WTC11 (cell line): ENCODE data around the gene COQ2. TPM values are rescaled to one million over a fixed set of nuclear protein-coding genes. Genes with fewer than 3 reads are reported as not detected.

Source experiments
- ATAC-seq: fragments of 200-7000 bp; cut with Tn5 transposase; 2 replicates; pipeline ENCODE4 v1.10.0; 2021; ENCODE audit warnings: mild to moderate bottlenecking, moderate library complexity
- CTCF ChIA-PET: fragments of 300-600 bp; sonication (Branson Sonifier 250); formaldehyde crosslinking; loops from one replicate; lab custom pipeline; 2021; ENCODE audit warnings: antibody characterized with exemption; lab: Charles Lee
- POLR2A ChIA-PET: fragments of 350-600 bp; sonication (Branson Sonifier 250); formaldehyde crosslinking; loops from one replicate; lab custom pipeline; 2021; ENCODE audit warnings: antibody characterized with exemption; lab: Charles Lee
- DNase-seq: peaks from one replicate; pipeline ENCODE4 v3.0.0; 2021; ENCODE audit warnings: low spot score
- H3K27ac Mint-ChIP-seq: 2 replicates; pipeline ENCODE4 v1.8.0; 2021; ENCODE audit warnings: mixed read lengths
- H3K27me3 Mint-ChIP-seq: 2 replicates; pipeline ENCODE4 v1.8.0; 2021; ENCODE audit warnings: low read depth, mild to moderate bottlenecking, moderate library complexity, mixed read lengths
- H3K36me3 Mint-ChIP-seq: 2 replicates; pipeline ENCODE4 v1.8.0; 2021; ENCODE audit warnings: mixed read lengths
- H3K4me1 Mint-ChIP-seq: 2 replicates; pipeline ENCODE4 v1.8.0; 2022; ENCODE audit warnings: mixed read lengths
- H3K4me3 Mint-ChIP-seq: 2 replicates; pipeline ENCODE4 v1.8.0; 2021; ENCODE audit warnings: mild to moderate bottlenecking, moderate library complexity, mixed read lengths
- H3K9me3 Mint-ChIP-seq: 2 replicates; pipeline ENCODE4 v1.8.0; 2021; ENCODE audit warnings: mixed read lengths
- CREB1 ChIP-seq: sonication (generic); formaldehyde crosslinking; IDR thresholded peaks from 2 replicates; pipeline ENCODE4 v1.8.0; 2023; ENCODE audit warnings: mild to moderate bottlenecking, missing genetic modification reagents
- EMX1 ChIP-seq: fragments of 250-450 bp; sonication (Bioruptor Pico); IDR thresholded peaks from 2 replicates; pipeline ENCODE4 v1.8.0; 2021; ENCODE audit warnings: mild to moderate bottlenecking
- FOXK1 ChIP-seq: sonication (generic); formaldehyde crosslinking; IDR thresholded peaks from 2 replicates; pipeline ENCODE4 v1.8.0; 2022; ENCODE audit warnings: mild to moderate bottlenecking, moderate library complexity, missing genetic modification reagents
- FOXP1 ChIP-seq: sonication (generic); formaldehyde crosslinking; IDR thresholded peaks from 2 replicates; pipeline ENCODE4 v1.8.0; 2022; ENCODE audit warnings: missing genetic modification reagents, mild to moderate bottlenecking, moderate library complexity, borderline replicate concordance
- GTF2I ChIP-seq: fragments of 250-450 bp; sonication (Bioruptor Pico); conservative IDR thresholded peaks from 2 replicates; pipeline ENCODE4 v1.4.0; 2021; ENCODE audit warnings: mild to moderate bottlenecking
- NFE2L1 ChIP-seq: sonication (generic); formaldehyde crosslinking; IDR thresholded peaks from 2 replicates; pipeline ENCODE4 v1.8.1; 2023; ENCODE audit warnings: missing genetic modification reagents
- OVOL2 ChIP-seq: fragments of 250-450 bp; sonication (Bioruptor Pico); IDR thresholded peaks from 2 replicates; pipeline ENCODE4 v1.9.0; 2021; ENCODE audit warnings: mild to moderate bottlenecking, borderline replicate concordance
- PRRX2 ChIP-seq: fragments of 250-450 bp; sonication (Bioruptor Pico); IDR thresholded peaks from 2 replicates; pipeline ENCODE4 v1.8.0; 2021; ENCODE audit warnings: mild to moderate bottlenecking
- ZBTB21 ChIP-seq: sonication (generic); formaldehyde crosslinking; IDR thresholded peaks from 2 replicates; pipeline ENCODE4 v1.8.1; 2023; ENCODE audit warnings: mild to moderate bottlenecking, missing genetic modification reagents, borderline replicate concordance
- ZNF121 ChIP-seq: sonication (generic); formaldehyde crosslinking; IDR thresholded peaks from 2 replicates; pipeline ENCODE4 v1.8.0; 2023; ENCODE audit warnings: missing genetic modification reagents
- ZNF138 ChIP-seq: sonication (generic); formaldehyde crosslinking; conservative IDR thresholded peaks from 2 replicates; pipeline ENCODE4 v1.8.1; 2022; ENCODE audit warnings: mild to moderate bottlenecking, moderate library complexity, missing genetic modification reagents
- ZNF219 ChIP-seq: sonication (generic); formaldehyde crosslinking; IDR thresholded peaks from 2 replicates; pipeline ENCODE4 v1.8.0; 2023; ENCODE audit warnings: missing genetic modification reagents, mild to moderate bottlenecking, borderline replicate concordance
- ZNF396 ChIP-seq: fragments of 250-450 bp; sonication (Bioruptor Pico); IDR thresholded peaks from 2 replicates; pipeline ENCODE4 v1.8.0; 2021; ENCODE audit warnings: mild to moderate bottlenecking, moderate library complexity, borderline replicate concordance
- total RNA-seq: library from RNA; stranded (reverse); gene quantifications from 3 replicates; pipeline ENCODE4 v1.2.3, GENCODE V29; 2021
- TF ChIP-seq, protein P1 (sequence below): sonication (generic); formaldehyde crosslinking; conservative IDR thresholded peaks from 2 replicates; pipeline ENCODE4 v1.8.1; 2023; ENCODE audit warnings: mild to moderate bottlenecking, low read depth, missing genetic modification reagents, moderate library complexity
- TF ChIP-seq, protein P2 (sequence below): sonication (generic); formaldehyde crosslinking; IDR thresholded peaks from 2 replicates; pipeline ENCODE4 v1.8.1; 2023; ENCODE audit warnings: mild to moderate bottlenecking, missing genetic modification reagents, moderate library complexity
- TF ChIP-seq, protein P3 (sequence below): fragments of 200-600 bp; IDR thresholded peaks from 2 replicates; pipeline ENCODE4 v1.8.0; 2022; ENCODE audit warnings: antibody characterized with exemption
- TF ChIP-seq, protein P4 (sequence below): sonication (generic); formaldehyde crosslinking; IDR thresholded peaks from 2 replicates; pipeline ENCODE4 v1.8.0; 2022; ENCODE audit warnings: mild to moderate bottlenecking, missing genetic modification reagents
- TF ChIP-seq, protein P5 (sequence below): sonication (generic); formaldehyde crosslinking; conservative IDR thresholded peaks from 2 replicates; pipeline ENCODE4 v1.8.1; 2022; ENCODE audit warnings: mild to moderate bottlenecking, missing genetic modification reagents
- TF ChIP-seq, protein P6 (sequence below): sonication (generic); formaldehyde crosslinking; IDR thresholded peaks from 2 replicates; pipeline ENCODE4 v1.8.0; 2023; ENCODE audit warnings: missing genetic modification reagents, mild to moderate bottlenecking, borderline replicate concordance

The COQ2 gene
- total RNA-seq, 1 experiment from 2014 or later: 21.6 TPM

DNA sequence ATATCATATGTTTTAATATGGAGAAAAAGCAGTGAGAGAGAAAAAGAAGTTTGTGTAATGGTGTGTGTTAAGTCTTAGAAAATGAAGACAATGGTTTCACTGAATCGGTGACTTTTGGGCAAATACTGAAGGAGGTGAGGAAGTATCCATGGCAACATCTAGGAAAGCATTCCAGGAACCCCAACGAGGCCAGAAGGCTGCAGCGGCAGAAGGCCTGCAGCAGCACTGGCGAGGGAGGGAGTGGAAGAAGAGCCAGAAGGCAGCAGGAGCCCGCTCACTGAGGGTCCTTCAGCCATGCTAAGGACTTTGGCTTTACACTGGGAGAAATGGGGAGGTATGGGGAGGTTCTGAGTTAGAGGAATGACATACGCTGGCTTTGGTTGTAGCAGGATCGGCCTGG lies 26.8 kb downstream of the COQ2 start:
- no peak overlapping the region for H3K4me3 Mint-ChIP-seq
- no peaks in the 10 kb centered on the region for H3K9me3 Mint-ChIP-seq
- H3K36me3 Mint-ChIP-seq: peaks cover 5% of the 10 kb centered on the region; the same call in 1 of the 2 replicates
- no peak overlapping the region for H3K27ac Mint-ChIP-seq
- POLR2A ChIA-PET: no interaction called here
- H3K27me3 Mint-ChIP-seq: no peaks in the 10 kb centered on the region
- no peaks in the 10 kb centered on the region for H3K4me1 Mint-ChIP-seq
- ATAC-seq (no peak), DNase-seq (no peak)
- CTCF ChIA-PET: interaction anchor here (0.6 kb wide), 1 partner anchor 795 kb away, joined by 4 read pairs; no protein-coding TSS in a partner anchor
- TF ChIP-seq, protein P1, sequence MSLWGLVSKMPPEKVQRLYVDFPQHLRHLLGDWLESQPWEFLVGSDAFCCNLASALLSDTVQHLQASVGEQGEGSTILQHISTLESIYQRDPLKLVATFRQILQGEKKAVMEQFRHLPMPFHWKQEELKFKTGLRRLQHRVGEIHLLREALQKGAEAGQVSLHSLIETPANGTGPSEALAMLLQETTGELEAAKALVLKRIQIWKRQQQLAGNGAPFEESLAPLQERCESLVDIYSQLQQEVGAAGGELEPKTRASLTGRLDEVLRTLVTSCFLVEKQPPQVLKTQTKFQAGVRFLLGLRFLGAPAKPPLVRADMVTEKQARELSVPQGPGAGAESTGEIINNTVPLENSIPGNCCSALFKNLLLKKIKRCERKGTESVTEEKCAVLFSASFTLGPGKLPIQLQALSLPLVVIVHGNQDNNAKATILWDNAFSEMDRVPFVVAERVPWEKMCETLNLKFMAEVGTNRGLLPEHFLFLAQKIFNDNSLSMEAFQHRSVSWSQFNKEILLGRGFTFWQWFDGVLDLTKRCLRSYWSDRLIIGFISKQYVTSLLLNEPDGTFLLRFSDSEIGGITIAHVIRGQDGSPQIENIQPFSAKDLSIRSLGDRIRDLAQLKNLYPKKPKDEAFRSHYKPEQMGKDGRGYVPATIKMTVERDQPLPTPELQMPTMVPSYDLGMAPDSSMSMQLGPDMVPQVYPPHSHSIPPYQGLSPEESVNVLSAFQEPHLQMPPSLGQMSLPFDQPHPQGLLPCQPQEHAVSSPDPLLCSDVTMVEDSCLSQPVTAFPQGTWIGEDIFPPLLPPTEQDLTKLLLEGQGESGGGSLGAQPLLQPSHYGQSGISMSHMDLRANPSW (CRISPR knock-in tag): no peak
- TF ChIP-seq, protein P2, sequence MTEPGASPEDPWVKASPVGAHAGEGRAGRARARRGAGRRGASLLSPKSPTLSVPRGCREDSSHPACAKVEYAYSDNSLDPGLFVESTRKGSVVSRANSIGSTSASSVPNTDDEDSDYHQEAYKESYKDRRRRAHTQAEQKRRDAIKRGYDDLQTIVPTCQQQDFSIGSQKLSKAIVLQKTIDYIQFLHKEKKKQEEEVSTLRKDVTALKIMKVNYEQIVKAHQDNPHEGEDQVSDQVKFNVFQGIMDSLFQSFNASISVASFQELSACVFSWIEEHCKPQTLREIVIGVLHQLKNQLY (CRISPR knock-in tag): no peak
- TF ChIP-seq PRRX2 (no peak), ZBTB21 (no peak), EMX1 (CRISPR knock-in tag) (no peak), CREB1 (CRISPR knock-in tag) (no peak), NFE2L1 (CRISPR knock-in tag) (no peak), ZNF138 (no peak), OVOL2 (CRISPR knock-in tag) (no peak), GTF2I (CRISPR knock-in tag) (no peak), ZNF219 (CRISPR knock-in tag) (no peak), ZNF121 (CRISPR knock-in tag) (no peak), FOXP1 (CRISPR knock-in tag) (no peak), ZNF396 (CRISPR knock-in tag) (no peak), FOXK1 (CRISPR knock-in tag) (no peak)
- TF ChIP-seq, protein P3, sequence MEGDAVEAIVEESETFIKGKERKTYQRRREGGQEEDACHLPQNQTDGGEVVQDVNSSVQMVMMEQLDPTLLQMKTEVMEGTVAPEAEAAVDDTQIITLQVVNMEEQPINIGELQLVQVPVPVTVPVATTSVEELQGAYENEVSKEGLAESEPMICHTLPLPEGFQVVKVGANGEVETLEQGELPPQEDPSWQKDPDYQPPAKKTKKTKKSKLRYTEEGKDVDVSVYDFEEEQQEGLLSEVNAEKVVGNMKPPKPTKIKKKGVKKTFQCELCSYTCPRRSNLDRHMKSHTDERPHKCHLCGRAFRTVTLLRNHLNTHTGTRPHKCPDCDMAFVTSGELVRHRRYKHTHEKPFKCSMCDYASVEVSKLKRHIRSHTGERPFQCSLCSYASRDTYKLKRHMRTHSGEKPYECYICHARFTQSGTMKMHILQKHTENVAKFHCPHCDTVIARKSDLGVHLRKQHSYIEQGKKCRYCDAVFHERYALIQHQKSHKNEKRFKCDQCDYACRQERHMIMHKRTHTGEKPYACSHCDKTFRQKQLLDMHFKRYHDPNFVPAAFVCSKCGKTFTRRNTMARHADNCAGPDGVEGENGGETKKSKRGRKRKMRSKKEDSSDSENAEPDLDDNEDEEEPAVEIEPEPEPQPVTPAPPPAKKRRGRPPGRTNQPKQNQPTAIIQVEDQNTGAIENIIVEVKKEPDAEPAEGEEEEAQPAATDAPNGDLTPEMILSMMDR: no peak
- TF ChIP-seq, protein P4, sequence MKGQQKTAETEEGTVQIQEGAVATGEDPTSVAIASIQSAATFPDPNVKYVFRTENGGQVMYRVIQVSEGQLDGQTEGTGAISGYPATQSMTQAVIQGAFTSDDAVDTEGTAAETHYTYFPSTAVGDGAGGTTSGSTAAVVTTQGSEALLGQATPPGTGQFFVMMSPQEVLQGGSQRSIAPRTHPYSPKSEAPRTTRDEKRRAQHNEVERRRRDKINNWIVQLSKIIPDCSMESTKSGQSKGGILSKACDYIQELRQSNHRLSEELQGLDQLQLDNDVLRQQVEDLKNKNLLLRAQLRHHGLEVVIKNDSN (CRISPR knock-in tag): no peak
- TF ChIP-seq, protein P5, sequence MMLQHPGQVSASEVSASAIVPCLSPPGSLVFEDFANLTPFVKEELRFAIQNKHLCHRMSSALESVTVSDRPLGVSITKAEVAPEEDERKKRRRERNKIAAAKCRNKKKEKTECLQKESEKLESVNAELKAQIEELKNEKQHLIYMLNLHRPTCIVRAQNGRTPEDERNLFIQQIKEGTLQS (CRISPR knock-in tag): no peak
- TF ChIP-seq, protein P6, sequence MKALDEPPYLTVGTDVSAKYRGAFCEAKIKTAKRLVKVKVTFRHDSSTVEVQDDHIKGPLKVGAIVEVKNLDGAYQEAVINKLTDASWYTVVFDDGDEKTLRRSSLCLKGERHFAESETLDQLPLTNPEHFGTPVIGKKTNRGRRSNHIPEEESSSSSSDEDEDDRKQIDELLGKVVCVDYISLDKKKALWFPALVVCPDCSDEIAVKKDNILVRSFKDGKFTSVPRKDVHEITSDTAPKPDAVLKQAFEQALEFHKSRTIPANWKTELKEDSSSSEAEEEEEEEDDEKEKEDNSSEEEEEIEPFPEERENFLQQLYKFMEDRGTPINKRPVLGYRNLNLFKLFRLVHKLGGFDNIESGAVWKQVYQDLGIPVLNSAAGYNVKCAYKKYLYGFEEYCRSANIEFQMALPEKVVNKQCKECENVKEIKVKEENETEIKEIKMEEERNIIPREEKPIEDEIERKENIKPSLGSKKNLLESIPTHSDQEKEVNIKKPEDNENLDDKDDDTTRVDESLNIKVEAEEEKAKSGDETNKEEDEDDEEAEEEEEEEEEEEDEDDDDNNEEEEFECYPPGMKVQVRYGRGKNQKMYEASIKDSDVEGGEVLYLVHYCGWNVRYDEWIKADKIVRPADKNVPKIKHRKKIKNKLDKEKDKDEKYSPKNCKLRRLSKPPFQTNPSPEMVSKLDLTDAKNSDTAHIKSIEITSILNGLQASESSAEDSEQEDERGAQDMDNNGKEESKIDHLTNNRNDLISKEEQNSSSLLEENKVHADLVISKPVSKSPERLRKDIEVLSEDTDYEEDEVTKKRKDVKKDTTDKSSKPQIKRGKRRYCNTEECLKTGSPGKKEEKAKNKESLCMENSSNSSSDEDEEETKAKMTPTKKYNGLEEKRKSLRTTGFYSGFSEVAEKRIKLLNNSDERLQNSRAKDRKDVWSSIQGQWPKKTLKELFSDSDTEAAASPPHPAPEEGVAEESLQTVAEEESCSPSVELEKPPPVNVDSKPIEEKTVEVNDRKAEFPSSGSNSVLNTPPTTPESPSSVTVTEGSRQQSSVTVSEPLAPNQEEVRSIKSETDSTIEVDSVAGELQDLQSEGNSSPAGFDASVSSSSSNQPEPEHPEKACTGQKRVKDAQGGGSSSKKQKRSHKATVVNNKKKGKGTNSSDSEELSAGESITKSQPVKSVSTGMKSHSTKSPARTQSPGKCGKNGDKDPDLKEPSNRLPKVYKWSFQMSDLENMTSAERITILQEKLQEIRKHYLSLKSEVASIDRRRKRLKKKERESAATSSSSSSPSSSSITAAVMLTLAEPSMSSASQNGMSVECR (CRISPR knock-in tag): no peak
